Activated CD4-positive, alpha-beta T cell treated with anti-CD3 and anti-CD28 coated beads for 36 hours (primary cell): ENCODE results near the gene PCYT2. TPM values are rescaled to one million over a fixed set of nuclear protein-coding genes. Genes with fewer than 3 reads are reported as not detected.

Experiments
- ATAC-seq: fragments of 200-7000 bp; cut with Tn5 transposase; one replicate; pipeline ENCODE4 v1.10.0; 2021; ENCODE audit warnings: mild to moderate bottlenecking, moderate library complexity
- CTCF ChIA-PET: fragments of 350-600 bp; sonication (Branson Sonifier 250); formaldehyde crosslinking; loops from one replicate; lab custom pipeline; 2021; ENCODE audit warnings: antibody characterized with exemption; lab: Charles Lee
- POLR2A ChIA-PET: fragments of 350-600 bp; sonication (Branson Sonifier 250); formaldehyde crosslinking; loops from one replicate; lab custom pipeline; 2021; ENCODE audit warnings: antibody characterized with exemption, inconsistent platforms; lab: Charles Lee
- DNase-seq: peaks from one replicate; pipeline ENCODE4 v3.0.0-alpha.2; 2020
- H3K27ac Mint-ChIP-seq: one replicate; pipeline ENCODE4 v1.8.0; 2021; ENCODE audit warnings: mixed read lengths
- H3K27me3 Mint-ChIP-seq: one replicate; pipeline ENCODE4 v1.8.0; 2021; ENCODE audit warnings: mixed read lengths
- H3K36me3 Mint-ChIP-seq: one replicate; pipeline ENCODE4 v1.8.0; 2021; ENCODE audit warnings: low read depth, mixed read lengths
- H3K4me1 Mint-ChIP-seq: one replicate; pipeline ENCODE4 v1.8.0; 2021; ENCODE audit warnings: mixed read lengths
- H3K4me3 Mint-ChIP-seq: one replicate; pipeline ENCODE4 v1.8.0; 2021; ENCODE audit warnings: mild to moderate bottlenecking, moderate library complexity, mixed read lengths
- H3K9me3 Mint-ChIP-seq: one replicate; pipeline ENCODE4 v1.8.0; 2021; ENCODE audit warnings: low read depth, mixed read lengths
- intact Hi-C, 2 experiments: fragments of 100-400 bp; cut with DNase I in 1 of 2; cut with micrococcal nuclease in 1 of 2; formaldehyde crosslinking; loops; one replicate each; pipeline versions ENCODE4 v1.14.2 to v1.15.1; 2022 to 2024; cut with DNase I, micrococcal nuclease
- total RNA-seq, 2 experiments: library from RNA; stranded (reverse); gene quantifications; one replicate each; pipeline ENCODE4 v1.2.3, GENCODE V29; 2021

PCYT2 gene
- total RNA-seq, 2 experiments from 2014 or later = 19.7 to 24.0 TPM

DNA sequence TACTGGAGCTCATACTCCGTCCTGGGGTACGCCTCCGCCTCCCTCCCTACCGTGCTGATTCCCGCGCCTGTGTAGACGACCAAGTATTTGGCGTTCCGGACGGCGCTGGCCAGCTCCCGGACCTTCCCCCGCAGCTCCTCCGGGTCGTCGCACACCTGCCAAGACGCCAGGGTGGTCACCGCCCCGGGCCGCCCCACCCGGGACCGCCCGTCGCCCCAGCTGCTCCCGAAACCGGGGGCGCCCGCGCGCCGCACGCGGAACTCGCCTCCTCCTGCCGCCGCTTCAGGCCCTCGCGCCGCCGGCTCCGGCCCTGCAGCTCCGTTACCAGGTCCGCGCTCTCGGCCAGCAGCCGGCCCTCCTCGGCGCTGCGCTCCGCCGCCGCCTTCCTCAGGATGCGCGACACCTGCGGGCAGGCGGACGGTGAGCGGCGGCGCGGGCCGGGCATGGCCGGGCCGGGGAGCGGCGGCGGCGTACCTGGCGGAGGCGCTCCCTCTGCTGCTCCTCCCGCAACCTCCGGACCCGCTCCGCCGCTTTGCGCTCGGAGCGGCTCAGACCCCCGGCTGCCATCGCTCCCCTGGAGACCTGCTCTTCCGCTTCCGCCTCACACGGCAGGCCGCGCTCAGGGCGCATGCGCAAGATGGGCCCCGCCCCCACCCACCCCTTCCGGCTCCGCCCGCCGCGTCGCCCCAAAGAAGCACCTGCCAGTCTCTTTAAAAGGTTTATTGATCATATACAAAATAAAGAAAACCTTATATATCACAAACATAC lies 6.5 kb upstream of the PCYT2 start, which contains the start of gene SIRT7:
Gene SIRT7, minus strand, starts transcription at position 612 of the 768 bp plus-strand sequence. Its CDS starts 45 bp downstream, at position 567.
- DNase-seq (peak; percentile 90), ATAC-seq (peak; percentile 87)
- intact Hi-C loops = loop anchor here in 1 of 2 experiments (1.0 to 10.0 kb wide), 8 partner anchors 10 to 537 kb away; partner anchors contain the start of genes ALYREF, ANAPC11, ASPSCR1 and CYBC1
- H3K27me3 Mint-ChIP-seq = no peaks in the 10 kb centered on the region
- peak within 1 kb of the TSS; percentile 82 for H3K27ac Mint-ChIP-seq
- peaks cover 23% of the 10 kb centered on the region for H3K4me1 Mint-ChIP-seq
- peak within 1 kb of the TSS; percentile 85 for H3K4me3 Mint-ChIP-seq
- ChIA-PET POLR2A (interaction anchor here (0.8 to 1.1 kb wide), 2 partner anchors 48 to 105 kb away, joined by 3 to 6 read pairs; partner anchors contain the start of gene CENPX), CTCF (interaction anchor here (0.6 to 1.2 kb wide), 4 partner anchors 35 to 46 kb away, joined by 4 read pairs; no protein-coding TSS in a partner anchor)
- no peaks in the 10 kb centered on the region for H3K9me3 Mint-ChIP-seq
- H3K36me3 Mint-ChIP-seq = peaks cover 42% of the 10 kb centered on the region

DNA sequence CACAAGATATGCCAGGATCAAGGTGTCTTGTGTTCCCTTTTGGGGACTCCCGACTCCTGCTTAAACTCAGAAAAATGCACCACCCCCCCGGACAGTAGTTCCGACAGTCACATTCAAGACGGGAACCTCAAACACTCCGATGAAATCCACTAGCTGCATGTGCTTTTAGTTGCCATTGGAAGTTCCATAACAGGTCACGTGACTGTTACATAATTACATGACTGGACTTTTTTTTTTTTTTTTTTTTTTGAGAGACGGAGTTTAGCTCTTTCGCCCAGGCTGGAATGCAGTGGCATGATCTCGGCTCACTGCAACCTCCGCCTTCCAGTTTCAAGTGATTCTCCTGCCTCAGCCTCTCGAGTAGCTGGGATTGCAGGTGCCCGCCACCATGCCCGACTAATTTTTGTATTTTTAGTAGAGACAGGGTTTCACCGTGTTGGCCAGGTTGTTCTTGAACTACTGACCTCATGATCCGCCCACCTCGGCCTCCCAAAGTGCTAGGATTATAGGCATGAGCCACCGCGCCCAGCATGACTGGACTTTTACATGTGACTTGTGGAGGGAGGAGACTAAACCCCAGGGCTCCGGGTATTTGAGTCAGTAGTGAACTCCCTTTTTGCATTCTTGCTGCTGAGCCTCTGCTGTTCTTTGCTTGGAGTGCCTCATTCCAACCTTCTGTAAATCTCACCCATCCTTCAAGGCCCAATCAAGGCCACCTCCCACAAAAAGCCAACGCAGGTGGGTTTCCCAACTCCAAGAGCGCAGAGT lies 5.2 kb upstream of the PCYT2 start:
- CTCF ChIA-PET = interaction anchor here (1.2 kb wide), 1 partner anchor 45 kb away, joined by 4 read pairs; no protein-coding TSS in a partner anchor
- DNase-seq (no peak), ATAC-seq (no peak)
- POLR2A ChIA-PET = interaction anchor here (0.6 to 1.4 kb wide), 5 partner anchors 23 to 231 kb away, joined by 3 to 6 read pairs (median 4); no protein-coding TSS in a partner anchor
- Mint-ChIP-seq H3K4me3 (peak overlapping the region; percentile 85), H3K9me3 (no peaks in the 10 kb centered on the region), H3K27me3 (no peaks in the 10 kb centered on the region), H3K4me1 (peaks cover 27% of the 10 kb centered on the region), H3K27ac (peak overlapping the region; percentile 78), H3K36me3 (peaks cover 47% of the 10 kb centered on the region)
- intact Hi-C loops = loop anchor here in 1 of 2 experiments (10.0 kb wide), 1 partner anchor 538 kb away; the partner anchor contains the start of genes CYBC1 and NARF

DNA sequence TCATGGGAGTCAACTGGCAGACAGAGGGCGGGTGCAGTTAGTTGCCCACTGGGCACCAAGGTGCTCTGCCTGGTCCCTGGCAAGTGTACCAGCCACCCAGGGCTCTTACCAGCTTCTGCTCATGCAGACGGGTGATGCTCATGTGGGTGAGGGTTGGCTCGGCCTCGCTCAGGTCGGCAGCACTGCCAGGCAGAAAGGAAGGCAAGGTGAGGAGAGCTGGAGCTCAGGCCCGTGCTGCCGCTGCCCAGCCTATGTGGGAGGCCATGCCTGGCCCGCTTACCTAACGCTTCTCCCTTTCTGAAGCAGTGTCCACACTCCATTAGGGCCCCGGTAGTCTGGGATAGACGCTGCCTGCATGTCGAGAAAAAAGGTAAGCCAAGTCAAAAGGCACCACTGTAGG lies 4.1 kb upstream of the PCYT2 start:
- POLR2A ChIA-PET = no interaction called here
- no peak overlapping the region for H3K27ac Mint-ChIP-seq
- ATAC-seq = no peak
- intact Hi-C loops = loop anchor here in 1 of 2 experiments (10.0 kb wide), 1 partner anchor 539 kb away; the partner anchor contains the start of genes CYBC1 and NARF
- CTCF ChIA-PET = no interaction called here
- no peaks in the 10 kb centered on the region for H3K9me3 Mint-ChIP-seq
- peaks cover 43% of the 10 kb centered on the region for H3K36me3 Mint-ChIP-seq
- H3K4me1 Mint-ChIP-seq = peaks cover 27% of the 10 kb centered on the region
- H3K27me3 Mint-ChIP-seq = no peaks in the 10 kb centered on the region
- H3K4me3 Mint-ChIP-seq = no peak overlapping the region
- no peak for DNase-seq

DNA sequence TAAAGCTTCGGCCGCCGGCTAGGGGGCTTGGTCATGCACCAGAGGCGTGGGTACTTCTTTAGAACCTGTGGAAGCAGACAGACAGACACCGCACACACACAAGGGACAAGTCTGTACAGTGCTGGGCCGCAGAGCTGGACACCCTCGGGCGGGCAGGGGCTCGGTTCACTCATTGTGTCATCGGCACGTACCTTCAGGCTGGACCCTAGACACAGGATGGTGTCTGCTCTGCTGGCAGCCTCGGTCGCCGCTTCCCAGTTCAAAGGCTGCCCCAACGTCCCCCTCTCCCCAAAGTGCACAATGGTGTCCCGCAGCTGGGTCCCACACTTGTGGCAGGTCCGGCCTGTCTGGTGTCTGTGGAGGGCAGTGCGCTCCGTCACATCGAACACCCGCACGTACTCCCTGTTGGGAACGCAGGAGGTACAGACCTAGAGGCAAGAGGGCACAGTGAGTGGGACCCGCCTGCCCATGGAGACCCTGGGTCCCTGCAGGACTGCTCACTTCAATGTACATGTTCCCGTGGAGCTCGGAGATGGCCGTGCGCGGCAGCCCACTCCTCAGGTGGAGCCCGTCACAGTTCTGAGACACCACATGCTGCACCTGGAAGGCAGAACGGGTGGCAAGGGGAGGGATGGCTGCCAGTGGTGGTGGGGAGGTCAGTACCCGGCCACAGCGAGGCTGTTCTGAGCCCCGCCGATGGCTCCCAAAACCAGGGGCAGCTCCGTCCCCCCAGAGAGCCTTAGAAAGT lies 3.1 kb upstream of the PCYT2 start:
- DNase-seq (no peak), ATAC-seq (no peak)
- Mint-ChIP-seq H3K9me3 (no peaks in the 10 kb centered on the region), H3K4me1 (peaks cover 32% of the 10 kb centered on the region), H3K27me3 (no peaks in the 10 kb centered on the region), H3K4me3 (no peak overlapping the region), H3K36me3 (peaks cover 43% of the 10 kb centered on the region), H3K27ac (no peak overlapping the region)
- ChIA-PET POLR2A (no interaction called here), CTCF (no interaction called here)
- intact Hi-C loops = loop anchor here in 1 of 2 experiments (5.0 to 10.0 kb wide), 3 partner anchors 362 to 783 kb away; partner anchors contain the start of genes CYBC1, FAAP100, NARF and RAB40B

DNA sequence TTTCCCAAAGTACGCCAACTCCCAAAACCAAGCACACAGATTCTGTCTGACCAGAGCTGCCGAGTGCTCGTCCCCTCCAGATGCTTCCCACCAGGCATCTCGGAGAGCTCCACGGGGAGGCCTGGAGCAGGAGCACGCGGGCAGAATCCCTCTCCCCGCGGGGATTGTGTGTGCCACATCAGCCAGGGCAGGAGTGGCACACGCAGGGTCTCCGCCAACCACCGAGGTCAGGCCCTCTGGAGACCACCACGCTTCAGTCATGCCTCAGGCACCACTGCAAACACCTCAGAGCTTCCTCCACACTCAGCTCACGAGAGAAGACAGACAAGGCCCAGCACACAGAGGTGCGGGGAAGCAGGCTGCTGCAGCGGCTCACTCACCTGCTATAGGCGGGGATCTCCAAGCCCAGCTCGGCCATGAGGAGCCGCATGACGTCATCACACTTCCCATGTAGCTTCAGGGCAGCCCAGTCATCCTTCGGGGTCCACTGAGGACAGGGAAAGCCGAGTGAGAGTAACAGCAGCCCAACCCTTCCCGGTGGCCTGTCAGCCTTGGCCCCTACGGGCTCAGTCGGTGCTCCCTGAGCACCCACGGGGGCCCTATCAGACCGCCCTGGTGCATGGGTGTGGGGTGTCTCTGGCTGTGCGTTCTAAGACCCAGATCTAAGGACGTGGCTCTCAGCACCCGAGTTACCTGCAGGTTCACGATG lies 2.3 kb upstream of the PCYT2 start:
- no peak overlapping the region for H3K4me3 Mint-ChIP-seq
- CTCF ChIA-PET = interaction anchor here (0.7 kb wide), 1 partner anchor 11 kb away, joined by 3 read pairs; no protein-coding TSS in a partner anchor
- DNase-seq (no peak), ATAC-seq (no peak)
- intact Hi-C loops = loop anchor here in 1 of 2 experiments (5.0 to 10.0 kb wide), 3 partner anchors 361 to 784 kb away; partner anchors contain the start of genes CYBC1, FAAP100, NARF and RAB40B
- peaks cover 44% of the 10 kb centered on the region for H3K36me3 Mint-ChIP-seq
- peaks cover 27% of the 10 kb centered on the region for H3K4me1 Mint-ChIP-seq
- POLR2A ChIA-PET = no interaction called here
- no peaks in the 10 kb centered on the region for H3K9me3 Mint-ChIP-seq
- no peak overlapping the region for H3K27ac Mint-ChIP-seq
- no peaks in the 10 kb centered on the region for H3K27me3 Mint-ChIP-seq

DNA sequence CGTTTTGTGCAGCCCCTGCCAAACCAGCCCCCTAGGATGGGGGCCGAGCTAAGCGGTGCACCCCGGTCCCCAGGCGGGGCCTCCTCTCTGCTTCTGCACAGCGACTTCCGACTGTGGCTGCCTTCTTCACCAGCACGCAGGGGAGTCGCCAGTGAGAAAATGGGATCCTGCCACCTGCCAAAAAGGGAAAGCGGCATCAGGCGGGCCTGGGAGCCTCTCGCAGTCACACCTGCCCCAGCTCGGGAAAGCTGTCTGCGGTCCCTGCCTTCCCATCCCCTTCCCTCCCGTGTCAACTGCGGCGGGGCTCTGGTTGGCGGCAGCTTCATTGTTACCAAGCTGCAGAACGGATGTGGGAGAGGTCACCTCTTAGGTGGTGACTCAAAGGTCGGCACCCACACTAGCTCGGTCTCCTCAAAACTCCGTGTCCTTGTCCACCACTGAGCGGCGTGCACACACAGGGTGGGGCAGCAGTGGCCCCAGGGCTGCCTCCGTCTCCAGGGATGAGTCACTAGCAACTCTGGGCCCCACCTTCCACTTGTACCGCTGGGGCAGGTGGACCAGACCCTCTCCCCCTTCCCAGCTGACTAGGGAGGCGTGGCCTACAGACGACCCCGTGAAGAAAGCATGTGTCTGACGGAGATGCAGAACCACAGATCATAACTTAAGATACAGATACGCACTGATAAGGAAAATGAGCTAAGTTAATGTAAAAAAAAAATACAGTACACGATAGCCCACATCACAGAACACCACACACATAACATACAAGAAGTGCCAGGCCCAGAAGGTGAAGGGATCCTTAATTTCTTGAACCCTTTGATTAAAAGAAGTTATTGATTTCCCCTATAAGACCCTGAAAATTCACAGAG lies 1.5 kb upstream of the PCYT2 start:
- Mint-ChIP-seq H3K4me3 (no peak overlapping the region), H3K36me3 (peaks cover 43% of the 10 kb centered on the region), H3K4me1 (peaks cover 23% of the 10 kb centered on the region), H3K9me3 (no peaks in the 10 kb centered on the region), H3K27me3 (no peaks in the 10 kb centered on the region), H3K27ac (no peak overlapping the region)
- ChIA-PET CTCF (interaction anchor here (0.7 kb wide), 1 partner anchor 12 kb away, joined by 3 read pairs; no protein-coding TSS in a partner anchor), POLR2A (interaction anchor here (1.0 kb wide), 1 partner anchor 125 kb away, joined by 3 read pairs; the partner anchor contains the start of gene DCXR)
- intact Hi-C loops = loop anchor here in 1 of 2 experiments (5.0 to 10.0 kb wide), 3 partner anchors 360 to 785 kb away; partner anchors contain the start of genes CYBC1, FAAP100, NARF and RAB40B
- no peak for DNase-seq
- ATAC-seq = no peak

DNA sequence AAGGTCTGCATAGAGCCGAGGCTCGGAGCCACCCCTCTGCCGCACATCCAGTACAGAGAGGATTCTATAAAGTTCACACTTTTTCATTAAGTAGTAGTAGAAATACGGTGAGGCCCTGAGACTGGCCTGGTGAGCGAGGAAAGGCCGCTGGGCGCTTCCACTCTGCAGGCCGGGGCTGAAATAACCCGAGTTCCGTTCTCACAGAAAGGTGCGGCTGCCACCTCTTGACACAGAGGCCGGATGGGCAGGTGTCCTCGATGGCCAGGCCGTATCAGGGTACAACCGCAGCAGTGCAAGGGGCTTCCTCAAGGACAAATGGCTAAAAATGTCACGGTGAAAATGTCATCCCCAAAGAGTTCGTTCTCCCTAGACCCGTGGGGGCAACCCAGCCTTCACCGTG lies 770 bp upstream of the PCYT2 start:
- intact Hi-C loops = loop anchor here (1.0 to 10.0 kb wide), 13 partner anchors 15 to 785 kb away; partner anchors contain the start of genes MAFG (in 2 of the 2), ALYREF (in 1 of the 2), ANAPC11 (in 1 of the 2) and ARHGDIA (in 1 of the 2)
- no peaks in the 10 kb centered on the region for H3K9me3 Mint-ChIP-seq
- H3K27ac Mint-ChIP-seq = no peak overlapping the region

DNA sequence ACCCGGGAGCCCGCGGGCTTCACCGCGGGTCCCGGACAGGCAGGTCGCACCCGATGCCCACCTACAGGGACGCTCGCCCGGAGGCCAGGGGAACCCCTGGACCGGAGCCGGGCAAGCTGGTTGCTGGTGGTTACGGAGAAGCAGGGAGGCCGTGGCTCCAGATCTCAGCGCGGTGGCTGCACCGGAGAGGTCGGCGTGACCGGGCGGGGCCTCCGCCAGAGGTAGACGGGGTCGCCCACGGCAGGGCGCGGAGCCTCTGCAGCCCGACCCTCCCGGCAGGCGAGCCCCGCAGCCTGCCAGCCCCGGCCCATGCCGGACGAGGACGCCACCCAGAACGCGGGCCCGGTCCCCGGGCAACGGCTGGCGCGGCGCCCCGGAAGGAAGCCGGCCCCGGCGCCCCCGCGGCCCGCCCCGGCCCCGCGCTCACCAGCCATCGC lies 341 bp downstream of the PCYT2 start:
- no peaks in the 10 kb centered on the region for H3K27me3 Mint-ChIP-seq
- H3K36me3 Mint-ChIP-seq = peaks cover 37% of the 10 kb centered on the region
- ChIA-PET CTCF (interaction anchor here (0.6 kb wide), 2 partner anchors 17 to 396 kb away, joined by 4 read pairs; no protein-coding TSS in a partner anchor), POLR2A (interaction anchor here (0.6 kb wide), 1 partner anchor 19 kb away, joined by 3 read pairs; the partner anchor contains the start of genes ALYREF and ANAPC11)
- peak overlapping the region; percentile 79 for H3K4me3 Mint-ChIP-seq
- intact Hi-C loops = loop anchor here (1.0 to 10.0 kb wide), 13 partner anchors 16 to 786 kb away; partner anchors contain the start of genes MAFG (in 2 of the 2), ALYREF (in 1 of the 2), ANAPC11 (in 1 of the 2) and ARHGDIA (in 1 of the 2)
- no peaks in the 10 kb centered on the region for H3K9me3 Mint-ChIP-seq
- ATAC-seq (no peak), DNase-seq (no peak)
- no peak overlapping the region for H3K27ac Mint-ChIP-seq
- peaks cover 11% of the 10 kb centered on the region for H3K4me1 Mint-ChIP-seq

More for the DNA sequence above, 770 bp upstream of the PCYT2 start:
- no peaks in the 10 kb centered on the region for H3K27me3 Mint-ChIP-seq
- DNase-seq (no peak), ATAC-seq (no peak)
- CTCF ChIA-PET = no interaction called here
- H3K4me3 Mint-ChIP-seq = peak overlapping the region; percentile 15
- POLR2A ChIA-PET = interaction anchor here (1.0 kb wide), 1 partner anchor 125 kb away, joined by 3 read pairs; the partner anchor contains the start of gene DCXR
- peaks cover 39% of the 10 kb centered on the region for H3K36me3 Mint-ChIP-seq
- H3K4me1 Mint-ChIP-seq = peaks cover 18% of the 10 kb centered on the region
